Nephron progenitor cell (in vitro differentiated cells): ENCODE results near the gene BTBD9.
A peak's percentile ranks its signal among the peaks of the same experiment; 100 is the strongest.

ENCODE experiments used
- DNase-seq: peaks from one replicate; pipeline ENCODE4 v3.0.0; 2021
- H3K27ac Mint-ChIP-seq: 2 replicates; pipeline ENCODE4 v1.8.0; 2021; ENCODE audit warnings: mild to moderate bottlenecking, moderate library complexity, mixed read lengths
- H3K27me3 Mint-ChIP-seq: 2 replicates; pipeline ENCODE4 v1.8.0; 2021; ENCODE audit warnings: mild to moderate bottlenecking, low read depth, mixed read lengths; ENCODE audit not compliant: poor library complexity
- H3K36me3 Mint-ChIP-seq: 2 replicates; pipeline ENCODE4 v1.8.0; 2021; ENCODE audit warnings: low read depth, mixed read lengths
- H3K4me1 Mint-ChIP-seq: 2 replicates; pipeline ENCODE4 v1.8.0; 2021; ENCODE audit warnings: mixed read lengths
- H3K4me3 Mint-ChIP-seq: 2 replicates; pipeline ENCODE4 v1.8.0; 2021; ENCODE audit warnings: mild to moderate bottlenecking, moderate library complexity, mixed read lengths
- H3K9me3 Mint-ChIP-seq: 2 replicates; pipeline ENCODE4 v1.8.0; 2021; ENCODE audit warnings: mild to moderate bottlenecking, moderate library complexity, mixed read lengths
- CTCF ChIP-seq: fragments of 200-600 bp; sonication (generic); IDR thresholded peaks from 2 replicates; pipeline ENCODE4 v1.5.0; 2021; ENCODE audit warnings: antibody characterized with exemption

Gene BTBD9

GRCh38 chr6:38163186-38164130 is 476.3 kb downstream of the BTBD9 start:
- peak overlapping the region; percentile 86 for H3K27ac Mint-ChIP-seq

GRCh38 chr6:38162493-38163185 is 477.1 kb downstream of the BTBD9 start:
- peaks cover 8% of the 10 kb centered on the region for H3K9me3 Mint-ChIP-seq
- peaks cover 12% of the 10 kb centered on the region for H3K4me1 Mint-ChIP-seq
- peaks cover 42% of the 10 kb centered on the region for H3K36me3 Mint-ChIP-seq

More at GRCh38 chr6:38163186-38164130, 476.3 kb downstream of the BTBD9 start:
- no peak overlapping the region for H3K4me3 Mint-ChIP-seq
- peaks cover 8% of the 10 kb centered on the region for H3K9me3 Mint-ChIP-seq
- no peak for DNase-seq
- H3K36me3 Mint-ChIP-seq, result peaks cover 36% of the 10 kb centered on the region
- H3K27me3 Mint-ChIP-seq, result peaks cover 5% of the 10 kb centered on the region
- TF ChIP-seq CTCF, result no peak
- H3K4me1 Mint-ChIP-seq, result peaks cover 17% of the 10 kb centered on the region

GRCh38 chr6:38161754-38162492 is 477.8 kb downstream of the BTBD9 start:
- Mint-ChIP-seq H3K36me3 (peaks cover 43% of the 10 kb centered on the region), H3K9me3 (peaks cover 8% of the 10 kb centered on the region), H3K27ac (no peak overlapping the region), H3K27me3 (peaks cover 5% of the 10 kb centered on the region), H3K4me1 (peaks cover 6% of the 10 kb centered on the region), H3K4me3 (no peak overlapping the region)
- DNase-seq, result no peak
- TF ChIP-seq CTCF, result no peak

More at GRCh38 chr6:38162493-38163185, 477.1 kb downstream of the BTBD9 start:
- no peak overlapping the region for H3K4me3 Mint-ChIP-seq
- no peak for TF ChIP-seq CTCF
- DNase-seq, result no peak
- H3K27ac Mint-ChIP-seq, result no peak overlapping the region
- H3K27me3 Mint-ChIP-seq, result peaks cover 5% of the 10 kb centered on the region

GRCh38 chr6:38161331-38161730 is 478.4 kb downstream of the BTBD9 start:
- H3K27me3 Mint-ChIP-seq, result peaks cover 5% of the 10 kb centered on the region
- H3K4me3 Mint-ChIP-seq, result no peak overlapping the region
- H3K27ac Mint-ChIP-seq, result no peak overlapping the region

GRCh38 chr6:38160831-38161230 is 478.9 kb downstream of the BTBD9 start:
- Mint-ChIP-seq H3K4me1 (peaks cover 6% of the 10 kb centered on the region), H3K27ac (peak overlapping the region; percentile 50), H3K9me3 (peaks cover 8% of the 10 kb centered on the region), H3K4me3 (no peak overlapping the region), H3K27me3 (peaks cover 5% of the 10 kb centered on the region), H3K36me3 (peaks cover 43% of the 10 kb centered on the region)
- no peak for DNase-seq
- no peak for TF ChIP-seq CTCF

More at GRCh38 chr6:38161331-38161730, 478.4 kb downstream of the BTBD9 start:
- no peak for TF ChIP-seq CTCF
- no peak for DNase-seq
- H3K36me3 Mint-ChIP-seq, result peaks cover 43% of the 10 kb centered on the region
- H3K9me3 Mint-ChIP-seq, result peaks cover 8% of the 10 kb centered on the region
- H3K4me1 Mint-ChIP-seq, result peaks cover 6% of the 10 kb centered on the region
